Lower lobe of right lung (tissue), 2 donors: ENCODE data around the gene SCLT1. TPM values are rescaled to one million over a fixed set of nuclear protein-coding genes. Genes with fewer than 3 reads are reported as not detected.

Source experiments
- ATAC-seq, 2 donors: fragments of 200-7000 bp; cut with Tn5 transposase; one replicate each; pipeline ENCODE4 v1.9.1; 2020 to 2022; ENCODE audit warnings: mild to moderate bottlenecking in 2 of 2, moderate library complexity in 2 of 2
- DNase-seq: peaks from one replicate; pipeline ENCODE4 v3.0.0-alpha.2; 2020
- H3K27ac ChIP-seq: fragments of 200-600 bp; one replicate; pipeline ENCODE4 v1.8.0; 2022
- H3K27me3 ChIP-seq: fragments of 200-600 bp; one replicate; pipeline ENCODE4 v1.8.0; 2022; ENCODE audit warnings: low read depth
- H3K36me3 ChIP-seq: fragments of 200-600 bp; one replicate; pipeline ENCODE4 v1.8.0; 2022; ENCODE audit warnings: mild to moderate bottlenecking
- H3K4me1 ChIP-seq: fragments of 200-600 bp; one replicate; pipeline ENCODE4 v1.8.0; 2022
- H3K4me3 ChIP-seq: fragments of 200-600 bp; one replicate; pipeline ENCODE4 v1.8.0; 2022; ENCODE audit warnings: mild to moderate bottlenecking
- H3K9me3 ChIP-seq: fragments of 200-600 bp; one replicate; pipeline ENCODE4 v1.8.0; 2022
- CTCF ChIP-seq: fragments of 200-600 bp; IDR thresholded peaks from one replicate; pipeline ENCODE4 v1.8.0; 2022; ENCODE audit warnings: antibody characterized with exemption, mild to moderate bottlenecking
- intact Hi-C: fragments of 100-400 bp; cut with DNase I; formaldehyde crosslinking; loops from one replicate; pipeline ENCODE4 v1.11.0; 2022
- total RNA-seq: library from RNA; stranded (reverse); fragmentation: NEBNext Ultra II Directional; extraction: Animal tissue kit (Norgen Biotek cat#: 25700); gene quantifications from one replicate; pipeline ENCODE4 v1.2.1, GENCODE V29; 2021
- donor health status: DM: no; HTN: yes; CAD: no; lungs with severe emphysema.

Gene SCLT1
- total RNA-seq, 1 donor from 2014 or later = 19.3 TPM

- H3K4me1 ChIP-seq = peaks cover 28% of the 10 kb centered on the region
- H3K36me3 ChIP-seq = peaks cover 92% of the 10 kb centered on the region
- H3K4me3 ChIP-seq = no peak overlapping the region
- no peak overlapping the region for H3K27ac ChIP-seq
- TF ChIP-seq CTCF = no peak
- no peaks in the 10 kb centered on the region for H3K9me3 ChIP-seq
- H3K27me3 ChIP-seq = no peaks in the 10 kb centered on the region
- DNase-seq = no peak
- intact Hi-C loops = no loop called here
- no peak for ATAC-seq
Measured at GRCh38 chr4:128865132-128865531, 228.2 kb downstream of the SCLT1 start.

- Histone ChIP-seq H3K27ac (peak overlapping the region; percentile 49), H3K27me3 (no peaks in the 10 kb centered on the region), H3K4me3 (no peak overlapping the region), H3K9me3 (no peaks in the 10 kb centered on the region), H3K4me1 (peaks cover 28% of the 10 kb centered on the region), H3K36me3 (peaks cover 89% of the 10 kb centered on the region)
- intact Hi-C loops = no loop called here
- ATAC-seq (peak; percentile 81 to 84), DNase-seq (peak; percentile 58)
- peak; percentile 85 for TF ChIP-seq CTCF
Measured at GRCh38 chr4:128863312-128864075, 229.8 kb downstream of the SCLT1 start.

- intact Hi-C loops = no loop called here
- ATAC-seq (peak; percentile 8 to 37), DNase-seq (no peak)
- H3K36me3 ChIP-seq = peaks cover 89% of the 10 kb centered on the region
- H3K4me3 ChIP-seq = no peak overlapping the region
- H3K4me1 ChIP-seq = peaks cover 28% of the 10 kb centered on the region
- no peaks in the 10 kb centered on the region for H3K9me3 ChIP-seq
- TF ChIP-seq CTCF = no peak
- H3K27ac ChIP-seq = peak overlapping the region; percentile 49
- no peaks in the 10 kb centered on the region for H3K27me3 ChIP-seq
Measured at GRCh38 chr4:128862608-128863311, 230.6 kb downstream of the SCLT1 start.

- ATAC-seq (no peak), DNase-seq (peak; percentile 58)
- H3K4me1 ChIP-seq = peaks cover 28% of the 10 kb centered on the region
- no peak overlapping the region for H3K27ac ChIP-seq
- no peaks in the 10 kb centered on the region for H3K9me3 ChIP-seq
- intact Hi-C loops = no loop called here
- no peak overlapping the region for H3K4me3 ChIP-seq
- H3K36me3 ChIP-seq = peaks cover 89% of the 10 kb centered on the region
- H3K27me3 ChIP-seq = no peaks in the 10 kb centered on the region
- TF ChIP-seq CTCF = no peak
Measured at GRCh38 chr4:128861856-128862518, 231.4 kb downstream of the SCLT1 start.

GRCh38 chr4:128859887-128860677, 233.3 kb downstream of the SCLT1 start:
- H3K4me1 ChIP-seq = peaks cover 28% of the 10 kb centered on the region
- no peak for DNase-seq
- H3K36me3 ChIP-seq = peaks cover 91% of the 10 kb centered on the region
- H3K27me3 ChIP-seq = no peaks in the 10 kb centered on the region
- intact Hi-C loops = no loop called here
- no peak for ATAC-seq
- H3K9me3 ChIP-seq = no peaks in the 10 kb centered on the region
- TF ChIP-seq CTCF = no peak
- H3K27ac ChIP-seq = no peak overlapping the region
- no peak overlapping the region for H3K4me3 ChIP-seq
